K562 (cell line): ENCODE results near the gene PPP6R3. TPM values are rescaled to one million over a fixed set of nuclear protein-coding genes. Genes with fewer than 3 reads are reported as not detected.

Experiments
- ATAC-seq: fragments of 200-7000 bp; cut with Tn5 transposase; 3 replicates; pipeline ENCODE4 v1.9.1; 2020; ENCODE audit warnings: moderate library complexity
- BruUV-seq: library from RNA; stranded (reverse); fragments of 400-500 nt; replicated peaks from 2 replicates; lab custom pipeline; 2021; lab: Mats Ljungman, UMichigan
- CTCF ChIA-PET: fragments of 300-600 bp; formaldehyde crosslinking; extraction: SDS; loops from one replicate; lab custom pipeline; 2021; ENCODE audit warnings: low intra/inter-chr PET ratio; lab: Yijun Ruan, JAX
- POLR2A ChIA-PET: fragments of 300-600, 350-650 bp; sonication (Branson Sonifier 250); formaldehyde crosslinking; extraction: SDS; loops from one replicate; lab custom pipeline; 2021; ENCODE audit warnings: antibody characterized with exemption, inconsistent platforms; lab: Yijun Ruan, JAX
- DNase-seq, 4 experiments: peaks; one replicate each; pipeline versions ENCODE4 v3.0.0 to v3.0.0-alpha.2; 2011 to 2018; ENCODE audit warnings: low spot score in 3 of 4, mixed read lengths in 3 of 4; ENCODE audit errors: extremely low read depth in 1 of 4
- FAIRE-seq: peaks from 2 replicates; lab custom pipeline; 2011; peaks lifted over from hg19 to GRCh38; lab: Jason Lieb, UNC
- H2AFZ ChIP-seq: 2 replicates; pipeline ENCODE4 v1.6.0; 2011; ENCODE audit warnings: low read depth, low read length, control low read depth, inconsistent platforms
- H3K27ac ChIP-seq: fragments of 200-600 bp; 3 replicates; pipeline ENCODE4 v1.8.0; 2011; ENCODE audit warnings: low read depth, mild to moderate bottlenecking, control low read depth, inconsistent platforms, low read length, moderate library complexity, mixed read lengths; ENCODE audit errors: extremely low read depth
- H3K27me3 ChIP-seq, 2 experiments: fragments of 300-600 bp in 1 of 2; 2 replicates in 1 of 2; 3 replicates in 1 of 2; pipeline versions ENCODE4 v1.6.0 to v1.8.0; 2011; ENCODE audit warnings: inconsistent platforms in 2 of 2, low read length in 2 of 2, mild to moderate bottlenecking in 1 of 2, mixed read lengths in 1 of 2, moderate library complexity in 1 of 2; ENCODE audit not compliant: control insufficient read depth in 2 of 2, insufficient read depth in 2 of 2
- H3K36me3 ChIP-seq: fragments of 300-600 bp; 3 replicates; pipeline ENCODE4 v1.8.0; 2011; ENCODE audit warnings: mild to moderate bottlenecking, low read length, inconsistent platforms; ENCODE audit not compliant: control insufficient read depth, insufficient read depth
- H3K4me1 ChIP-seq, 2 experiments: fragments of 200-600 bp in 1 of 2; replicated peaks in 1 of 2; 2 replicates in 1 of 2; 3 replicates in 1 of 2; pipeline versions ENCODE4 v1.5.1 to v1.8.0; 2011; ENCODE audit warnings: inconsistent platforms in 2 of 2, low read length in 2 of 2, mild to moderate bottlenecking in 1 of 2, mixed read lengths in 1 of 2, moderate library complexity in 1 of 2; ENCODE audit not compliant: control insufficient read depth in 2 of 2, insufficient read depth in 2 of 2
- H3K4me2 ChIP-seq: 2 replicates; pipeline ENCODE4 v1.6.1; 2011; ENCODE audit warnings: low read length, control low read depth, inconsistent platforms, mixed read lengths; ENCODE audit not compliant: insufficient read depth
- H3K4me3 ChIP-seq: fragments of 200-600 bp; sonication (generic), shearing (Covaris generic); 2 replicates; pipeline ENCODE4 v1.5.1; 2016; ENCODE audit warnings: control low read depth, inconsistent platforms
- H3K79me2 ChIP-seq: fragments of 200-600 bp; 3 replicates; pipeline ENCODE4 v1.8.0; 2011; ENCODE audit warnings: low read length, inconsistent platforms; ENCODE audit not compliant: control insufficient read depth, insufficient read depth
- H3K9ac ChIP-seq, 2 experiments: 2 replicates each; pipeline versions ENCODE4 v1.6.0 to v1.6.1; 2011; ENCODE audit warnings: low read depth in 2 of 2, low read length in 2 of 2, control low read depth in 1 of 2, inconsistent platforms in 1 of 2, mild to moderate bottlenecking in 1 of 2, mixed read lengths in 1 of 2; ENCODE audit not compliant: insufficient read depth in 1 of 2
- H3K9me1 ChIP-seq: one replicate; pipeline ENCODE4 v1.6.0; 2011; ENCODE audit warnings: inconsistent platforms, mild to moderate bottlenecking, low read length, moderate library complexity; ENCODE audit not compliant: control insufficient read depth, insufficient read depth
- H3K9me3 ChIP-seq: replicated peaks from 2 replicates; pipeline ENCODE4 v1.5.1; 2011; ENCODE audit warnings: low read depth, low read length, inconsistent platforms; ENCODE audit not compliant: control insufficient read depth, insufficient read depth
- H4K20me1 ChIP-seq: replicated peaks from 2 replicates; pipeline ENCODE4 v1.6.1; 2011; ENCODE audit warnings: low read length, inconsistent platforms, mixed read lengths; ENCODE audit not compliant: control insufficient read depth, insufficient read depth
- ATF7 ChIP-seq: fragments of 450-650 bp; IDR thresholded peaks from 2 replicates; pipeline ENCODE4 v1.7.1; 2014; ENCODE audit warnings: mild to moderate bottlenecking, moderate library complexity
- CBFA2T2 ChIP-seq: fragments of 450-650 bp; conservative IDR thresholded peaks from 2 replicates; pipeline ENCODE4 v1.6.1; 2017; ENCODE audit warnings: mild to moderate bottlenecking
- CBX3 ChIP-seq, 2 experiments: IDR thresholded peaks; 1 replicate in 1 of 2; 2 replicates in 1 of 2; pipeline ENCODE4 v1.6.1; 2012; ENCODE audit warnings: inconsistent platforms in 2 of 2, low read length in 2 of 2, borderline replicate concordance in 1 of 2, control low read depth in 1 of 2
- CTBP1 ChIP-seq: fragments of 450-650 bp; IDR thresholded peaks from 2 replicates; pipeline ENCODE4 v1.6.1; 2016; ENCODE audit warnings: borderline replicate concordance
- GABPB2 ChIP-seq: fragments of 250-450 bp; sonication (Bioruptor Pico); conservative IDR thresholded peaks from 2 replicates; pipeline ENCODE4 v1.5.1; 2021; ENCODE audit warnings: mild to moderate bottlenecking
- MEF2A ChIP-seq: IDR thresholded peaks from 2 replicates; pipeline ENCODE4 v1.6.1; 2011; ENCODE audit warnings: low read depth, mild to moderate bottlenecking, low read length, moderate library complexity; ENCODE audit not compliant: control insufficient read depth
- PYGO2 ChIP-seq: fragments of 450-650 bp; IDR thresholded peaks from 2 replicates; pipeline ENCODE4 v1.6.1; 2016; ENCODE audit warnings: mild to moderate bottlenecking, missing genetic modification characterization, moderate library complexity, missing compliant biosample characterization
- STAT6 ChIP-seq: sonication (generic); formaldehyde crosslinking; IDR thresholded peaks from 2 replicates; pipeline ENCODE4 v1.8.1; 2023; ENCODE audit warnings: mild to moderate bottlenecking, missing genetic modification reagents
- ZBTB26 ChIP-seq: fragments of 450-650 bp; formaldehyde crosslinking; IDR thresholded peaks from 2 replicates; pipeline ENCODE4 v1.4.0; 2022; ENCODE audit warnings: missing genetic modification characterization
- ZFPM2 ChIP-seq: fragments of 250-450 bp; sonication (Bioruptor Pico); IDR thresholded peaks from 2 replicates; pipeline ENCODE4 v1.5.1; 2022; ENCODE audit warnings: mild to moderate bottlenecking
- ZNF589 ChIP-seq: fragments of 200-800 bp; sonication (Bioruptor generic); IDR thresholded peaks from 2 replicates; pipeline ENCODE4 v1.6.1; 2016; ENCODE audit warnings: low read depth, missing genetic modification characterization, missing compliant biosample characterization
- WGBS: fragments of 100-300 bp; shearing (Covaris generic); methylation state at CpG from one replicate; pipeline ENCODE4 v1.1.6; 2016; ENCODE audit warnings: low coverage, mixed read lengths; ENCODE audit not compliant: insufficient coverage; ENCODE audit errors: missing lambda C conversion rate; 5-methylcytosine and 5-hydroxymethylcytosine counted together
- in situ Hi-C: fragments of 300-500 bp; cut with MboI; formaldehyde crosslinking; loops from 4 replicates; pipeline ENCODE4 v1.15.0; 2018; ENCODE audit warnings: inconsistent platforms, mixed read lengths
- intact Hi-C: fragments of 100-400 bp; cut with micrococcal nuclease; formaldehyde crosslinking; loops from 2 replicates; pipeline ENCODE4 v1.14.2; 2022
- polyA plus RNA-seq, 8 experiments: library from polyadenylated mRNA; depleted of rRNA in 4 of 8; stranded (reverse) in 5 of 8; unstranded in 3 of 8; fragments of >200 nt; fragmentation: Nextera tagmentation in 2 of 8; fragmentation: Illumina TruSeq in 1 of 8; extraction: Ambion mirVana in 2 of 8; extraction: Trizol in 1 of 8; gene quantifications; 2 replicates each; pipeline versions ENCODE4 v1.2.1 to v1.2.3, GENCODE V29; 2011 to 2014; ENCODE audit warnings: inconsistent platforms in 1 of 8, missing spikeins in 1 of 8
- total RNA-seq, 7 experiments: library from RNA; depleted of rRNA in 6 of 7; stranded (reverse); fragments of >200 nt in 6 of 7; fragmentation: Illumina TruSeq in 2 of 7; extraction: Trizol in 2 of 7; gene quantifications; 2 replicates each; pipeline versions ENCODE4 v1.2.1 to v1.2.3, GENCODE V29; 2011 to 2021; ENCODE audit warnings: low replicate concordance in 1 of 7
- TF ChIP-seq, protein P1 (sequence below): fragments of 450-650 bp; formaldehyde crosslinking; IDR thresholded peaks from 2 replicates; pipeline ENCODE4 v1.4.0; 2020; ENCODE audit warnings: mild to moderate bottlenecking
- TF ChIP-seq, protein P2 (sequence below): fragments of 250-450 bp; sonication (Bioruptor Pico); IDR thresholded peaks from 2 replicates; pipeline ENCODE4 v1.8.0; 2021; ENCODE audit warnings: borderline replicate concordance, mild to moderate bottlenecking, moderate library complexity; ENCODE audit not compliant: poor library complexity, severe bottlenecking
- TF ChIP-seq, protein P3 (sequence below): IDR thresholded peaks from 3 replicates; pipeline ENCODE4 v1.6.1; 2011; ENCODE audit warnings: borderline replicate concordance, mild to moderate bottlenecking, moderate library complexity; ENCODE audit not compliant: insufficient read length; ENCODE audit errors: extremely low read depth

Gene PPP6R3
- total and polyA plus RNA-seq, 9 of the 15 experiments (the other 6 are each of a cell fraction or from before 2014, with no cell fraction given): 20.3 to 117 (median 80.6) TPM

DNA sequence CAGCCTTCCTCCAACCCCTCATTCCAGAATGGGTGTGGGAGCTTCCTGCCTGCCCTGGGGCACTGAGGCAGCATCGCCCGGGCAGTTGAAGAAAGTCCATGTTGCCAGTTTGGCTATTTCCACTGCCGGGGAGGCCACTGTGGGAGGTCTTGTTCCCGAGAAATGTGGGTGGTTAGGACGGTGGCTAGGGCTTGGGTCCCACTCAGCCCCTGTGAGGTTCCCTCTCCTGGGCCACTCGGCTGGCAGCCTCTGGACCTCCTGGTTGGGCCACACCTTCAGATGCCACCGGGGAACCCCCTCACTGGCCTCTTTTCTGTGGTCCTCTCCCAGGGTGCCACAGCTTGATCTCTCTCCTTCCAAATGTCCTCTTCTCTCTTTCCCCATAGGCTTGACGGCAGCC lies 5.1 kb upstream of the PPP6R3 start:
- FAIRE-seq: no peak
- Histone ChIP-seq H3K36me3 (no peaks in the 10 kb centered on the region), H3K4me3 (no peak overlapping the region), H3K9me1 (no peaks in the 10 kb centered on the region), H3K79me2 (no peaks in the 10 kb centered on the region), H3K9me3 (no peaks in the 10 kb centered on the region), H3K27me3 (no peaks in the 10 kb centered on the region), H3K4me1 (peaks cover 3 to 22% of the 10 kb centered on the region in 2 experiments; a peak in 3 of 5 replicates), H3K4me2 (no peak overlapping the region), H3K27ac (no peak overlapping the region), H4K20me1 (peaks cover 3% of the 10 kb centered on the region; the same call in 1 of the 2 replicates), H3K9ac (peak overlapping the region in 1 of 2 experiments; percentile 72; a peak in 1 of 4 replicates), H2AFZ (no peak overlapping the region)
- in situ Hi-C loops (no loop called here), intact Hi-C loops (no loop called here)
- WGBS: 23% methylated on average over 8 of the region's 8 CpGs
- no TSS peak for BruUV-seq
- no peak for ATAC-seq
- ChIA-PET CTCF (no interaction called here), POLR2A (interaction anchor here (0.6 to 1.5 kb wide), 2 partner anchors 16 to 1636 kb away, joined by 3 read pairs; no protein-coding TSS in a partner anchor)
- DNase-seq: no peak
- no peak for TF ChIP-seq ZBTB26 (CRISPR knock-in tag)
- no peak for TF ChIP-seq CBFA2T2
- TF ChIP-seq ZNF589: no peak
- TF ChIP-seq, protein P1, sequence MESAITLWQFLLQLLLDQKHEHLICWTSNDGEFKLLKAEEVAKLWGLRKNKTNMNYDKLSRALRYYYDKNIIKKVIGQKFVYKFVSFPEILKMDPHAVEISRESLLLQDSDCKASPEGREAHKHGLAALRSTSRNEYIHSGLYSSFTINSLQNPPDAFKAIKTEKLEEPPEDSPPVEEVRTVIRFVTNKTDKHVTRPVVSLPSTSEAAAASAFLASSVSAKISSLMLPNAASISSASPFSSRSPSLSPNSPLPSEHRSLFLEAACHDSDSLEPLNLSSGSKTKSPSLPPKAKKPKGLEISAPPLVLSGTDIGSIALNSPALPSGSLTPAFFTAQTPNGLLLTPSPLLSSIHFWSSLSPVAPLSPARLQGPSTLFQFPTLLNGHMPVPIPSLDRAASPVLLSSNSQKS: no peak
- no peak for TF ChIP-seq CTBP1
- TF ChIP-seq ZFPM2 (CRISPR knock-in tag): no peak
- TF ChIP-seq, protein P2, sequence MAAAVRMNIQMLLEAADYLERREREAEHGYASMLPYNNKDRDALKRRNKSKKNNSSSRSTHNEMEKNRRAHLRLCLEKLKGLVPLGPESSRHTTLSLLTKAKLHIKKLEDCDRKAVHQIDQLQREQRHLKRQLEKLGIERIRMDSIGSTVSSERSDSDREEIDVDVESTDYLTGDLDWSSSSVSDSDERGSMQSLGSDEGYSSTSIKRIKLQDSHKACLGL (CRISPR knock-in tag): no peak
- no peak for TF ChIP-seq STAT6 (CRISPR knock-in tag)
- TF ChIP-seq ATF7: no peak
- TF ChIP-seq MEF2A: no peak
- TF ChIP-seq PYGO2: no peak
- TF ChIP-seq CBX3 (IDR thresholded peaks at IDR 0.05; ENCODE audit: borderline replicate concordance in 1 of 2, low read length in 2 of 2): no peak
- TF ChIP-seq, protein P3, sequence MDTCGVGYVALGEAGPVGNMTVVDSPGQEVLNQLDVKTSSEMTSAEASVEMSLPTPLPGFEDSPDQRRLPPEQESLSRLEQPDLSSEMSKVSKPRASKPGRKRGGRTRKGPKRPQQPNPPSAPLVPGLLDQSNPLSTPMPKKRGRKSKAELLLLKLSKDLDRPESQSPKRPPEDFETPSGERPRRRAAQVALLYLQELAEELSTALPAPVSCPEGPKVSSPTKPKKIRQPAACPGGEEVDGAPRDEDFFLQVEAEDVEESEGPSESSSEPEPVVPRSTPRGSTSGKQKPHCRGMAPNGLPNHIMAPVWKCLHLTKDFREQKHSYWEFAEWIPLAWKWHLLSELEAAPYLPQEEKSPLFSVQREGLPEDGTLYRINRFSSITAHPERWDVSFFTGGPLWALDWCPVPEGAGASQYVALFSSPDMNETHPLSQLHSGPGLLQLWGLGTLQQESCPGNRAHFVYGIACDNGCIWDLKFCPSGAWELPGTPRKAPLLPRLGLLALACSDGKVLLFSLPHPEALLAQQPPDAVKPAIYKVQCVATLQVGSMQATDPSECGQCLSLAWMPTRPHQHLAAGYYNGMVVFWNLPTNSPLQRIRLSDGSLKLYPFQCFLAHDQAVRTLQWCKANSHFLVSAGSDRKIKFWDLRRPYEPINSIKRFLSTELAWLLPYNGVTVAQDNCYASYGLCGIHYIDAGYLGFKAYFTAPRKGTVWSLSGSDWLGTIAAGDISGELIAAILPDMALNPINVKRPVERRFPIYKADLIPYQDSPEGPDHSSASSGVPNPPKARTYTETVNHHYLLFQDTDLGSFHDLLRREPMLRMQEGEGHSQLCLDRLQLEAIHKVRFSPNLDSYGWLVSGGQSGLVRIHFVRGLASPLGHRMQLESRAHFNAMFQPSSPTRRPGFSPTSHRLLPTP: no peak
- TF ChIP-seq GABPB2: no peak
